SJCRH30 (cell line): ENCODE data around the gene UQCR11. TPM values are rescaled to one million over a fixed set of nuclear protein-coding genes. Genes with fewer than 3 reads are reported as not detected.

Experiments
- DNase-seq, 2 experiments: peaks; one replicate each; pipeline ENCODE4 v3.0.0-alpha.2; 2015 to 2020
- H3K27ac ChIP-seq: fragments of 250-450 bp; sonication (Bioruptor Pico); 2 replicates; pipeline ENCODE4 v1.5.1; 2020; ENCODE audit warnings: mild to moderate bottlenecking, moderate library complexity
- H3K27me3 ChIP-seq: fragments of 250-450 bp; sonication (Bioruptor Pico); 2 replicates; pipeline ENCODE4 v1.5.1; 2020; ENCODE audit warnings: mild to moderate bottlenecking, moderate library complexity
- H3K36me3 ChIP-seq: fragments of 250-450 bp; sonication (Bioruptor Pico); 2 replicates; pipeline ENCODE4 v1.5.1; 2020; ENCODE audit warnings: mild to moderate bottlenecking, moderate library complexity
- H3K4me1 ChIP-seq: fragments of 250-450 bp; sonication (Bioruptor Pico); 2 replicates; pipeline ENCODE4 v1.5.1; 2020; ENCODE audit warnings: mild to moderate bottlenecking, moderate library complexity
- H3K4me3 ChIP-seq: fragments of 250-450 bp; sonication (Bioruptor Pico); 2 replicates; pipeline ENCODE4 v1.5.1; 2020; ENCODE audit warnings: mild to moderate bottlenecking, moderate library complexity
- H3K9me3 ChIP-seq: fragments of 250-450 bp; sonication (Bioruptor Pico); replicated peaks from 2 replicates; pipeline ENCODE4 v1.5.1; 2020; ENCODE audit warnings: mild to moderate bottlenecking, moderate library complexity
- total RNA-seq: library from RNA; depleted of rRNA; stranded (reverse); fragments of >200 nt; shearing (Covaris generic); gene quantifications from 2 replicates; pipeline ENCODE4 v1.2.3, GENCODE V29; 2014; rRNA removed

Gene UQCR11
- total RNA-seq, 1 experiment from 2014 or later = 95.0 TPM

GRCh38 chr19:1563251-1563650, 42.0 kb downstream of the UQCR11 start:
- no peak overlapping the region for H3K27ac ChIP-seq
- H3K4me1 ChIP-seq = no peaks in the 10 kb centered on the region; the same call in 1 of the 2 replicates

GRCh38 chr19:1561236-1561842, 43.9 kb downstream of the UQCR11 start:
- Histone ChIP-seq H3K27ac (no peak overlapping the region), H3K4me3 (no peak overlapping the region), H3K36me3 (peaks cover 18% of the 10 kb centered on the region), H3K4me1 (no peaks in the 10 kb centered on the region; the same call in 1 of the 2 replicates), H3K27me3 (no peaks in the 10 kb centered on the region), H3K9me3 (no peaks in the 10 kb centered on the region)
- no peak for DNase-seq

More at GRCh38 chr19:1563251-1563650, 42.0 kb downstream of the UQCR11 start:
- DNase-seq = no peak
- Histone ChIP-seq H3K36me3 (peaks cover 10% of the 10 kb centered on the region; the same call in 1 of the 2 replicates), H3K27me3 (no peaks in the 10 kb centered on the region), H3K9me3 (no peaks in the 10 kb centered on the region), H3K4me3 (no peak overlapping the region)

GRCh38 chr19:1560286-1560882, 44.9 kb downstream of the UQCR11 start:
- Histone ChIP-seq H3K9me3 (no peaks in the 10 kb centered on the region), H3K36me3 (peaks cover 18% of the 10 kb centered on the region), H3K27me3 (no peaks in the 10 kb centered on the region), H3K27ac (no peak overlapping the region), H3K4me1 (no peaks in the 10 kb centered on the region), H3K4me3 (no peak overlapping the region)
- DNase-seq = no peak

GRCh38 chr19:1558552-1558951, 46.7 kb downstream of the UQCR11 start:
- no peak for DNase-seq
- no peak overlapping the region for H3K27ac ChIP-seq

GRCh38 chr19:1556390-1557070, 48.7 kb downstream of the UQCR11 start:
- no peak for DNase-seq
- Histone ChIP-seq H3K9me3 (no peaks in the 10 kb centered on the region), H3K4me1 (no peaks in the 10 kb centered on the region), H3K27me3 (no peaks in the 10 kb centered on the region), H3K36me3 (peaks cover 8% of the 10 kb centered on the region), H3K27ac (no peak overlapping the region), H3K4me3 (no peak overlapping the region)

More at GRCh38 chr19:1558552-1558951, 46.7 kb downstream of the UQCR11 start:
- H3K4me1 ChIP-seq = no peaks in the 10 kb centered on the region
- peaks cover 14% of the 10 kb centered on the region for H3K36me3 ChIP-seq
- H3K4me3 ChIP-seq = no peak overlapping the region
- no peaks in the 10 kb centered on the region for H3K27me3 ChIP-seq
- no peaks in the 10 kb centered on the region for H3K9me3 ChIP-seq

GRCh38 chr19:1555487-1556389, 49.5 kb downstream of the UQCR11 start:
- Histone ChIP-seq H3K9me3 (no peaks in the 10 kb centered on the region), H3K27me3 (no peaks in the 10 kb centered on the region), H3K4me1 (no peaks in the 10 kb centered on the region), H3K27ac (no peak overlapping the region), H3K36me3 (peaks cover 8% of the 10 kb centered on the region), H3K4me3 (no peak overlapping the region)
- DNase-seq = no peak

GRCh38 chr19:1554968-1555367, 50.3 kb downstream of the UQCR11 start:
- Histone ChIP-seq H3K4me3 (no peak overlapping the region), H3K4me1 (no peaks in the 10 kb centered on the region), H3K9me3 (no peaks in the 10 kb centered on the region), H3K27me3 (no peaks in the 10 kb centered on the region), H3K27ac (no peak overlapping the region), H3K36me3 (peaks cover 8% of the 10 kb centered on the region)
- no peak for DNase-seq

- no peaks in the 10 kb centered on the region for H3K27me3 ChIP-seq
- H3K9me3 ChIP-seq = no peaks in the 10 kb centered on the region
- no peaks in the 10 kb centered on the region for H3K4me1 ChIP-seq
- DNase-seq = no peak
- H3K27ac ChIP-seq = no peak overlapping the region
- no peak overlapping the region for H3K4me3 ChIP-seq
- H3K36me3 ChIP-seq = peaks cover 8% of the 10 kb centered on the region
Observed at GRCh38 chr19:1553415-1553814, 51.8 kb downstream of the UQCR11 start.

- H3K4me1 ChIP-seq = no peaks in the 10 kb centered on the region
- no peaks in the 10 kb centered on the region for H3K36me3 ChIP-seq
- DNase-seq = no peak
- no peak overlapping the region for H3K27ac ChIP-seq
- no peak overlapping the region for H3K4me3 ChIP-seq
- no peaks in the 10 kb centered on the region for H3K27me3 ChIP-seq
- H3K9me3 ChIP-seq = no peaks in the 10 kb centered on the region
Observed at GRCh38 chr19:1551068-1552040, 53.9 kb downstream of the UQCR11 start.

GRCh38 chr19:1549332-1549945, 55.8 kb downstream of the UQCR11 start:
- H3K27me3 ChIP-seq = no peaks in the 10 kb centered on the region
- no peaks in the 10 kb centered on the region for H3K36me3 ChIP-seq
- no peaks in the 10 kb centered on the region for H3K9me3 ChIP-seq
- no peak for DNase-seq
- H3K4me3 ChIP-seq = no peak overlapping the region
- H3K27ac ChIP-seq = no peak overlapping the region
- no peaks in the 10 kb centered on the region for H3K4me1 ChIP-seq

Other genes starting within 250 kb of the UQCR11 start
- gene NDUFS7, start 221.6 kb downstream of the UQCR11 start, total RNA-seq = 31.4 and 39.6 TPM in 2 replicates
- gene GAMT, start 203.9 kb downstream of the UQCR11 start, total RNA-seq = 13.7 and 15.2 TPM in 2 replicates
- 132 and 138 TPM in 2 replicates for gene DAZAP1, start 197.9 kb downstream of the UQCR11 start, total RNA-seq
- 1,359 and 1,591 TPM in 2 replicates for gene RPS15, start 167.1 kb downstream of the UQCR11 start, total RNA-seq
- 0.13 and 0.24 TPM in 2 replicates for gene APC2, start 155.3 kb downstream of the UQCR11 start, total RNA-seq
- gene C19orf25, start 126.2 kb downstream of the UQCR11 start, total RNA-seq = 26.6 and 29.4 TPM in 2 replicates
- gene PCSK4, start 115.1 kb downstream of the UQCR11 start, total RNA-seq = 0.58 and 1.1 TPM in 2 replicates
- 0.41 and 0.45 TPM in 2 replicates for gene REEP6, start 114.3 kb downstream of the UQCR11 start, total RNA-seq
- 0.77 and 0.79 TPM in 2 replicates for gene ADAMTSL5, start 92.4 kb downstream of the UQCR11 start, total RNA-seq
- gene PLK5, start 81.4 kb downstream of the UQCR11 start, total RNA-seq = not detected in 2 replicates
- 47.5 and 49.2 TPM in 2 replicates for gene MEX3D, start 37.1 kb downstream of the UQCR11 start, total RNA-seq
- gene MBD3, start 12.6 kb downstream of the UQCR11 start, total RNA-seq = 99.8 and 103 TPM in 2 replicates
- gene TCF3, start 47.2 kb upstream of the UQCR11 start, total RNA-seq = 81.8 and 95.8 TPM in 2 replicates
- gene ONECUT3, start 148.0 kb upstream of the UQCR11 start, total RNA-seq = not detected in 2 replicates
- 0.08 TPM in 1 of 2 replicates, not detected in the other for gene ATP8B3, start 206.8 kb upstream of the UQCR11 start, total RNA-seq
- 17.7 and 19.1 TPM in 2 replicates for gene REXO1, start 243.0 kb upstream of the UQCR11 start, total RNA-seq